Measurements from ENCODE around the gene RIPK4.

RIPK4 gene

DNA sequence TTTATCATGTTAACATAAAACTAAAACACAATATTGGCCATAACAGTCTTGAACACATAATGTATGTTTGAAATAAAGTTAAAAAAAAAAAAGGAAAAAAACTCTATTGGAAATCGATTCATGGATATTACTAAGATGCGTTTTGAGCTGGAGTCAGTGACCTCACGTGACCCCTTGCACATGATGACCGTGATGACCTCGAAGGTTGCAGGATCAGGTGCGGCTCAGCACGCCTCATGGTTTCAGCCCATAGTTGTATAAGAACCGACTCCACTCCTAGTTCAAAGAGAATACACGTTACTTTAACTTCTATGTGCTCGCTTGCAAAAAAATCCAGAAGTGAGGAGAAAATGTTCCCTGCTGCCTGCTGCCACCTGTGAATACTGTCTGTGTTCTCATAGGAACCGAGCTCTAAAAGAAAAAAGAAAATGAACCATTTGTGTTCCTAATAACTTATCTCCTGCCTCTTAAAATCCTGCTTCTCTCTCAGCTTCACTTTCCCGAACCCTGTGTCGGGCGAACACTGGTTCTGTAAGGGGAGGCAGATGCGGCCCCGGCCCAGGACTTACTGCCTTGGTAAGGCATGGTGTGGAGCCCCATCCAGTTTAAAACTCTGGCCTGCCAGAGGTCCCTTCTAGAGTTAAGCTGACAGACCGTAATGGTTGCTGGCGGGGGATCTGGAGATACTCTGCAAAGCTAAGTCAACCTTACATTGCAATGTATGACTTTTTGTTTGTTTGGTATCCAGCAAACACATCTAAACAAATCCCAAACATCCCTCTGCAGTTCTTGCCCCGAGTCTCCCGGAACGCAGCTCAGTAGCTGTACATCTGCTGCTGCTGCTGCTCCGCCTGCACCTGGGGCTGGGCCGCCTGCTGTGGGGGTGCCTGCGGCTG, 33.8 kb upstream of the RIPK4 start:
- no peak for DNase-seq
- Histone ChIP-seq H3K36me3 (peaks cover 13% of the 10 kb centered on the region), H3K4me3 (ENCODE audit: low read depth, low read length) (no peak overlapping the region), H3K27me3 (no peaks in the 10 kb centered on the region), H3K4me1 (no peaks in the 10 kb centered on the region), H3K9me3 (no peaks in the 10 kb centered on the region)
- TF ChIP-seq, protein P1, sequence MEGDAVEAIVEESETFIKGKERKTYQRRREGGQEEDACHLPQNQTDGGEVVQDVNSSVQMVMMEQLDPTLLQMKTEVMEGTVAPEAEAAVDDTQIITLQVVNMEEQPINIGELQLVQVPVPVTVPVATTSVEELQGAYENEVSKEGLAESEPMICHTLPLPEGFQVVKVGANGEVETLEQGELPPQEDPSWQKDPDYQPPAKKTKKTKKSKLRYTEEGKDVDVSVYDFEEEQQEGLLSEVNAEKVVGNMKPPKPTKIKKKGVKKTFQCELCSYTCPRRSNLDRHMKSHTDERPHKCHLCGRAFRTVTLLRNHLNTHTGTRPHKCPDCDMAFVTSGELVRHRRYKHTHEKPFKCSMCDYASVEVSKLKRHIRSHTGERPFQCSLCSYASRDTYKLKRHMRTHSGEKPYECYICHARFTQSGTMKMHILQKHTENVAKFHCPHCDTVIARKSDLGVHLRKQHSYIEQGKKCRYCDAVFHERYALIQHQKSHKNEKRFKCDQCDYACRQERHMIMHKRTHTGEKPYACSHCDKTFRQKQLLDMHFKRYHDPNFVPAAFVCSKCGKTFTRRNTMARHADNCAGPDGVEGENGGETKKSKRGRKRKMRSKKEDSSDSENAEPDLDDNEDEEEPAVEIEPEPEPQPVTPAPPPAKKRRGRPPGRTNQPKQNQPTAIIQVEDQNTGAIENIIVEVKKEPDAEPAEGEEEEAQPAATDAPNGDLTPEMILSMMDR (IDR thresholded peaks at IDR 0.05; ENCODE audit: low read depth, low read length), result no peak

DNA sequence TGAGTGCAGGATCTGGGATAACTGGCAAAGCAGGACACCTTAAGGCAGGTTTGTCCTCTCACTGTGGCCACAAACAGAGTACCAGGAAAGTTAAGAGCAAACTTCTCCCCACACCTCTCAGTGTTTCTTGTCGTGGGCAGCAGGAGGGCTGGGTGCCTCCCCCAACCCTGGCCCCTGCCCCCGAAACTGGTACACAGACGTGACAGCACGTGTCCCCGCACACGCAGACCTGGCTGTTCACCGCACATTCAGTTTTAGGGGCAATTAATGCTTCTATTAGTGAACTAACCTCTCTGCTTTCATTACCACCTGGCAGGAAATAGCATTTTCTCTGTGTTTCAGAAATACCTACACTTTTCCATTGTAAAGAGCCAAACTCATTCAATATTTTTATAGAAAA, 32.9 kb upstream of the RIPK4 start:
- no peaks in the 10 kb centered on the region for H3K27me3 ChIP-seq
- no peaks in the 10 kb centered on the region for H3K4me1 ChIP-seq
- peaks cover 13% of the 10 kb centered on the region for H3K36me3 ChIP-seq
- no peak for DNase-seq
- TF ChIP-seq, protein P1 (IDR thresholded peaks at IDR 0.05; ENCODE audit: low read depth, low read length), result no peak
- H3K9me3 ChIP-seq, result no peaks in the 10 kb centered on the region
- no peak overlapping the region for H3K4me3 ChIP-seq (ENCODE audit: low read depth, low read length)

DNA sequence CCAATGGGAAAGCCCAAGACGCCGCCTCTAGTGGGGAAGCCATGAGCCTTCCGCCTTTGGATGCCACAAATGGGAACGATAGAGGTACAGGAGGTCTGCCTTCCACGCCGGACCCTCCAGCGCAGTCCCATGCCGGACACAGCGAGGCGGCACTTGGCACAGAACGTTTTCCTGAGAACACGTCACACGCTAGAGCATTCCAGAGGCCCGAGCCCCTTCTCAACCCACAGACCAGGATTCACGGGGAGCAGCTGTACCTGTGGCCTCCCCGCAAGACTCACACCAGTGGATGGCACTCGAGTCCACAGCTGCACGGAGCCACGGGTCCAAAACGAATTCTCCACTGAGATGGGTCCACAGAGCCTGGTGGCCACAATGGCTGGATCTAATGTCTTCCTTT, 31.5 kb upstream of the RIPK4 start:
- no peaks in the 10 kb centered on the region for H3K9me3 ChIP-seq
- no peaks in the 10 kb centered on the region for H3K27me3 ChIP-seq
- TF ChIP-seq, protein P1 (IDR thresholded peaks at IDR 0.05; ENCODE audit: low read depth, low read length), result no peak
- H3K4me1 ChIP-seq, result no peaks in the 10 kb centered on the region
- no peak for DNase-seq
- H3K4me3 ChIP-seq (ENCODE audit: low read depth, low read length), result no peak overlapping the region
- H3K36me3 ChIP-seq, result peaks cover 13% of the 10 kb centered on the region

DNA sequence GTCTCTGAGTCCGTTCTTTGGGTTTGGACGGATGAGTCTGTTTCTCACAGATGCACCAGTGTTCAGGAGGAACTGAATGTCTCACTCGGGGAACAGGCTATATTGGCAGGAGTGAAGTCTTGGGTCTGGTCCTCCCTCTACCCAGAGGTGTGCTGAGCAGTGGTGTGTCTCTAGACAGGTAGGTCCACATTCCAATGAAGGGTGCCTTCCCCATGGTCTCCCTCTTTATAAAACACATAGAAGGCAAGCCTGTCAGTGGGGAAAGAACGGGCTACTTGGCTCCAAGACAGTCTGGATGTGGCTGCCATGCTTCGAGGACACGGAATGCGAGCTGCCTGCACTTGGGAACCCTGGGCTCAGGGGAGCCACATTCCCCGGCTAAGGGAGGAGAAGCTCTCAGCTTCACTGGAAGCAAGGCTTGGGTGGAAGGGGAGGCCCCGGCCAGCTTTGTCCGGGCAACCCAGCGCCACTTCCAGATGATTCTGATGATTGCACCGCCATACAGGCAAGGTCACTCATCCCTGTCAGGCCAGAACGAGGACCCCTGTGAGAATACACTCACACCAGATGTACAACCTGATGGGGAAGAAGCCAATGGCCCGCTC, 29.7 kb upstream of the RIPK4 start:
- Histone ChIP-seq H3K4me1 (no peaks in the 10 kb centered on the region), H3K27me3 (no peaks in the 10 kb centered on the region), H3K9me3 (no peaks in the 10 kb centered on the region), H3K36me3 (peaks cover 13% of the 10 kb centered on the region), H3K4me3 (ENCODE audit: low read depth, low read length) (no peak overlapping the region)
- TF ChIP-seq, protein P1 (IDR thresholded peaks at IDR 0.05; ENCODE audit: low read depth, low read length), result no peak
- no peak for DNase-seq

DNA sequence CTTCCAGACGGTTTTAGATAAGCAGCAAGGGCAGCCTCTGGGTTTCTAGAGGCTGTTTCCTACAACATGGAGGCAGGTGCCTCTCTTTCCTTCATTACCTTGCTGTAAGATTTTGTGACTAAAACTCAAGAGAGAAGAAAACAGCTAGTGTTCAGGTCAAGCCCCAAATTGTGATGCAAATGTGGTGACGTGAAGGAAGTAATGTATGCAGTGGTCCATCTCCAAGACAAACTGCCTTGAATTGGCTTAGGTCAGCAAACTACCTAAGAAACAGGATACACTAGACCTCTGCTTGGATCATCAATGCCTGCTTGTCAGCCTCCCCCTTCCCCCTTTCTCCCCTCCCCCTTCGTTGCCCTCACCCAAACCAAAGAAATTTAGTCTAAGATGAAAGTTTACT, 28.9 kb upstream of the RIPK4 start:
- Histone ChIP-seq H3K4me3 (ENCODE audit: low read depth, low read length) (no peak overlapping the region), H3K4me1 (no peaks in the 10 kb centered on the region), H3K27me3 (no peaks in the 10 kb centered on the region), H3K36me3 (peaks cover 5% of the 10 kb centered on the region; the same call in 1 of the 2 replicates), H3K9me3 (no peaks in the 10 kb centered on the region)
- TF ChIP-seq, protein P1 (IDR thresholded peaks at IDR 0.05; ENCODE audit: low read depth, low read length), result no peak
- DNase-seq, result no peak

DNA sequence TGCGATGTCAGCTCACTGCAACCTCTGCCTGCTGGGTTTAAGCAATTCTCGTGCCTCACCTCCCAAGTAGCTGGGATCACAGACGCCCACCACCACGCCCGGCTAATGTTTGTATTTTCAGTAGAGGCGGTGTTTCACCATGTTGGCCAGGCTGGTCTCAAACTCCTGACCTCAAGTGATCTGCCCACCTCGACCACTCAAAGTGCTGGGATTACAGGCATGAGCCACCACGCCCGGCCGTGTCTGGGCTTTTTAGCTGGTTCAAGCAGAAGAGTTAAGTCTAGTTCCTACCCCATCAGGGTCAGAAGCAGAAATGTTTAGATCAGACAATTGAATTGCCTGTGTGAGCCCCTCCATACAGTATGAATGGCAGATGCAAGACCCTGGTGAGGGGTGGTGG, 27.7 kb upstream of the RIPK4 start:
- TF ChIP-seq, protein P1 (IDR thresholded peaks at IDR 0.05; ENCODE audit: low read depth, low read length), result no peak
- H3K27me3 ChIP-seq, result no peaks in the 10 kb centered on the region
- DNase-seq, result no peak
- H3K4me1 ChIP-seq, result no peaks in the 10 kb centered on the region
- H3K9me3 ChIP-seq, result no peaks in the 10 kb centered on the region
- H3K36me3 ChIP-seq, result peaks cover 5% of the 10 kb centered on the region; the same call in 1 of the 2 replicates
- no peak overlapping the region for H3K4me3 ChIP-seq (ENCODE audit: low read depth, low read length)
